ENCODE measurements around the gene GLCE. TPM values are rescaled to one million over a fixed set of nuclear protein-coding genes. Genes with fewer than 3 reads are reported as not detected.

Gene GLCE
- total and polyA plus RNA-seq, 9 of the 15 experiments (the other 6 are each of a cell fraction or from before 2014, with no cell fraction given), result 4.6 to 12.3 (median 10.6) TPM

DNA sequence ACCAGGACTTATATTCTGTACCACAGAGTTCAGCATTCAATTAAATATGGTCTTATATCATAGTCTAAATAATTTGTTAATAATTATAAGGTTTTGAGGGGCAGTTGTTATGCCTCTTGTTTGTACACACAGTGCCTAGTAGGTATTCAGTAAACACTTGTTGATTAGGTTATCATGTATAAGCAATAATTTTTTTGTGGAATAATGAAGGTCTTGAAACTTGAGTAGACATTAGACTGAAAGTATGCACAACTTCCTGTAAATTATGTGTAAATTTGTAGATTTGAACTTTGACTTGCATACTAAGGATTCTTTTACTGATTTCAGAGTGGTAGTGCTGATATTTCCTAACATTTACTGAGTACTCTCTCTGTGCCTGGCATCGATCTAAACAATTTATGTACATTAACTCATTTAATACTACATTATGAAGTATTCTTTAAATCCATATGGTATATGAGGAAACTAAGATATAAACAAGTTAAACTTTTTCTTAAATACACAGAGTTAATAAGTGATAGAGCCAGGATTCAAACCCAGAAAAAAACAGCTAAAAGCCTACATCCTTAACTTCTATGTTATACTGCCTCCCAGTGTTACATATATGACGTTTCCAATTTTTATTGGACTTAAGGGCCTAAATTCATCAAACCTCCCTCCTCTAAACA lies 65.1 kb downstream of the GLCE start:
- WGBS (ENCODE audit: insufficient coverage, low coverage, missing lambda C conversion rate), result 8% methylated on average over 2 of the region's 2 CpGs
- Histone ChIP-seq H3K27me3 (ENCODE audit: control insufficient read depth in 2 of 2, insufficient read depth in 2 of 2, low read length in 2 of 2) (peaks cover 0 to 5% of the 10 kb centered on the region in 2 experiments; a peak in 1 of 5 replicates), H3K79me2 (ENCODE audit: control insufficient read depth, insufficient read depth, low read length) (no peaks in the 10 kb centered on the region), H3K4me2 (ENCODE audit: insufficient read depth, low read length) (no peak overlapping the region), H3K36me3 (ENCODE audit: control insufficient read depth, insufficient read depth, low read length) (no peaks in the 10 kb centered on the region), H3K9me1 (ENCODE audit: control insufficient read depth, insufficient read depth, low read length) (no peaks in the 10 kb centered on the region), H4K20me1 (replicated peaks; ENCODE audit: control insufficient read depth, insufficient read depth, low read length) (no peaks in the 10 kb centered on the region), H3K27ac (ENCODE audit: extremely low read depth, low read depth, low read length) (no peak overlapping the region), H3K9ac (ENCODE audit: insufficient read depth in 1 of 2, low read depth in 2 of 2, low read length in 2 of 2) (no peak overlapping the region), H3K9me3 (replicated peaks; ENCODE audit: control insufficient read depth, insufficient read depth, low read depth, low read length) (no peaks in the 10 kb centered on the region), H2AFZ (ENCODE audit: low read depth, low read length) (no peak overlapping the region), H3K4me3 (no peak overlapping the region), H3K4me1 (replicated peaks in 1 of 2; ENCODE audit: control insufficient read depth in 2 of 2, insufficient read depth in 2 of 2, low read length in 2 of 2) (no peaks in the 10 kb centered on the region)
- BruUV-seq (replicated peaks), result no TSS peak
- ChIA-PET POLR2A (no interaction called here), CTCF (ENCODE audit: low intra/inter-chr PET ratio) (interaction anchor here (0.7 to 1.8 kb wide), 2 partner anchors 166 to 671 kb away, joined by 3 to 20 read pairs; no protein-coding TSS in a partner anchor)
- in situ Hi-C loops (cut with MboI) (no loop called here), intact Hi-C loops (cut with micrococcal nuclease) (loop anchor here (1.0 kb wide), 1 partner anchor 166 kb away; no protein-coding TSS in a partner anchor)
- DNase-seq (ENCODE audit: extremely low read depth in 1 of 4, low spot score in 3 of 4), result peak in 2 of 4 experiments; percentile 7 to 9
- ATAC-seq, result no peak
- no peak for FAIRE-seq
- no peak for TF ChIP-seq ZNF212 (CRISPR knock-in tag; IDR thresholded peaks at IDR 0.05)
- TF ChIP-seq ZBED1 (IDR thresholded peaks at IDR 0.05), result no peak
- no peak for TF ChIP-seq KLF1 (tag; IDR thresholded peaks at IDR 0.05)
- peak; percentile 74 to 87 for TF ChIP-seq RAD21 (CRISPR knock-in tag; conservative IDR thresholded peaks at IDR 0.05 in 1 of 2, IDR thresholded peaks at IDR 0.05 in 1 of 2)
- no peak for TF ChIP-seq ARNT (IDR thresholded peaks at IDR 0.05)
- TF ChIP-seq, protein P1, sequence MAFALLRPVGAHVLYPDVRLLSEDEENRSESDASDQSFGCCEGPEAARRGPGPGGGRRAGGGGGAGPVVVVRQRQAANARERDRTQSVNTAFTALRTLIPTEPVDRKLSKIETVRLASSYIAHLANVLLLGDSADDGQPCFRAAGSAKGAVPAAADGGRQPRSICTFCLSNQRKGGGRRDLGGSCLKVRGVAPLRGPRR (CRISPR knock-in tag; IDR thresholded peaks at IDR 0.05), result no peak
- TF ChIP-seq TEAD2 (tag; IDR thresholded peaks at IDR 0.05), result no peak
- TF ChIP-seq, protein P2, sequence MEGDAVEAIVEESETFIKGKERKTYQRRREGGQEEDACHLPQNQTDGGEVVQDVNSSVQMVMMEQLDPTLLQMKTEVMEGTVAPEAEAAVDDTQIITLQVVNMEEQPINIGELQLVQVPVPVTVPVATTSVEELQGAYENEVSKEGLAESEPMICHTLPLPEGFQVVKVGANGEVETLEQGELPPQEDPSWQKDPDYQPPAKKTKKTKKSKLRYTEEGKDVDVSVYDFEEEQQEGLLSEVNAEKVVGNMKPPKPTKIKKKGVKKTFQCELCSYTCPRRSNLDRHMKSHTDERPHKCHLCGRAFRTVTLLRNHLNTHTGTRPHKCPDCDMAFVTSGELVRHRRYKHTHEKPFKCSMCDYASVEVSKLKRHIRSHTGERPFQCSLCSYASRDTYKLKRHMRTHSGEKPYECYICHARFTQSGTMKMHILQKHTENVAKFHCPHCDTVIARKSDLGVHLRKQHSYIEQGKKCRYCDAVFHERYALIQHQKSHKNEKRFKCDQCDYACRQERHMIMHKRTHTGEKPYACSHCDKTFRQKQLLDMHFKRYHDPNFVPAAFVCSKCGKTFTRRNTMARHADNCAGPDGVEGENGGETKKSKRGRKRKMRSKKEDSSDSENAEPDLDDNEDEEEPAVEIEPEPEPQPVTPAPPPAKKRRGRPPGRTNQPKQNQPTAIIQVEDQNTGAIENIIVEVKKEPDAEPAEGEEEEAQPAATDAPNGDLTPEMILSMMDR (IDR thresholded peaks at IDR 0.05 in 2 of 3, conservative IDR thresholded peaks at IDR 0.05 in 1 of 3; ENCODE audit: insufficient read depth in 2 of 3, low read depth in 1 of 3, low read length in 3 of 3), result peak in 2 of 3 experiments; percentile 12 to 59; a peak in 3 of 6 replicates
- TF ChIP-seq EP300 (IDR thresholded peaks at IDR 0.05; ENCODE audit: low read length), result no peak
- 0 out of 2 replicates have a peak, but pooled peaks have one; percentile 21 for TF ChIP-seq ZNF384 (IDR thresholded peaks at IDR 0.05; ENCODE audit: low read depth, low read length)
- no peak for TF ChIP-seq CEBPB (tag; IDR thresholded peaks at IDR 0.05)
